Measurements from ENCODE around the gene GSTM3.
"Not testable (repeated sequence)": the region's sequence is repeated elsewhere in the genome, so short reads cannot be mapped to it uniquely, and the experiment has no call there.

- TF ChIP-seq POLR2AphosphoS5 (IDR thresholded peaks at IDR 0.05) = not testable (repeated sequence)
- TF ChIP-seq, protein P1, sequence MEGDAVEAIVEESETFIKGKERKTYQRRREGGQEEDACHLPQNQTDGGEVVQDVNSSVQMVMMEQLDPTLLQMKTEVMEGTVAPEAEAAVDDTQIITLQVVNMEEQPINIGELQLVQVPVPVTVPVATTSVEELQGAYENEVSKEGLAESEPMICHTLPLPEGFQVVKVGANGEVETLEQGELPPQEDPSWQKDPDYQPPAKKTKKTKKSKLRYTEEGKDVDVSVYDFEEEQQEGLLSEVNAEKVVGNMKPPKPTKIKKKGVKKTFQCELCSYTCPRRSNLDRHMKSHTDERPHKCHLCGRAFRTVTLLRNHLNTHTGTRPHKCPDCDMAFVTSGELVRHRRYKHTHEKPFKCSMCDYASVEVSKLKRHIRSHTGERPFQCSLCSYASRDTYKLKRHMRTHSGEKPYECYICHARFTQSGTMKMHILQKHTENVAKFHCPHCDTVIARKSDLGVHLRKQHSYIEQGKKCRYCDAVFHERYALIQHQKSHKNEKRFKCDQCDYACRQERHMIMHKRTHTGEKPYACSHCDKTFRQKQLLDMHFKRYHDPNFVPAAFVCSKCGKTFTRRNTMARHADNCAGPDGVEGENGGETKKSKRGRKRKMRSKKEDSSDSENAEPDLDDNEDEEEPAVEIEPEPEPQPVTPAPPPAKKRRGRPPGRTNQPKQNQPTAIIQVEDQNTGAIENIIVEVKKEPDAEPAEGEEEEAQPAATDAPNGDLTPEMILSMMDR (IDR thresholded peaks at IDR 0.05 in 8 of 11, conservative IDR thresholded peaks at IDR 0.05 in 3 of 11) = not testable (repeated sequence)
These were observed 15.5 kb upstream of the GSTM3 start for GRCh38 chr1:109756325-109756724.
